ENCODE data around the gene PVALB.
"Not testable (repeated sequence)": the region's sequence is repeated elsewhere in the genome, so short reads cannot be mapped to it uniquely, and the experiment has no call there.

PVALB gene

GRCh38 chr22:36756746-36757655 is 59.8 kb downstream of the PVALB start:
- no peak for DNase-seq (ENCODE audit: low read depth in 2 of 2)

- DNase-seq (ENCODE audit: low read depth in 2 of 2): no peak
Observed at GRCh38 chr22:36756031-36756430, 60.8 kb downstream of the PVALB start.

DNA sequence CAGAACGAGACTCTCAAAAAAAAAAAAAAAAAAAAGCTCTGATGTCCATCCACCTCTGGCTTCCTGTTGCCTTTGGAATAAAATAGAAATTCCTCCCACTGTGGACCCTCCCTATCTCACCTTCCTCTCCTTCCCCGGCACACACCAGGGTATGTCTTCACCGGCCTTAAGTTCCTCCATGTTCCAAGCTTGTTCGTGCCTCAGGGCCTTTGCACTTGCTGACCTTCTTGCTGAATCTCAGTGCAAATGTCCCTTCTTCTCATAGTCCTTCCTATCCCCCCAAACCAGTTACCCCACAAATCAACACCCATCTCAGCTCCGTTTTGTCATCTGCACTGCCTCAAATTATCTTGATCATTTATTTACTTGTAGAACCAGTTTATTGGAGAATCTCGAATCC is 61.5 kb downstream of the PVALB start:
- no peak for DNase-seq (ENCODE audit: low read depth in 2 of 2)

DNA sequence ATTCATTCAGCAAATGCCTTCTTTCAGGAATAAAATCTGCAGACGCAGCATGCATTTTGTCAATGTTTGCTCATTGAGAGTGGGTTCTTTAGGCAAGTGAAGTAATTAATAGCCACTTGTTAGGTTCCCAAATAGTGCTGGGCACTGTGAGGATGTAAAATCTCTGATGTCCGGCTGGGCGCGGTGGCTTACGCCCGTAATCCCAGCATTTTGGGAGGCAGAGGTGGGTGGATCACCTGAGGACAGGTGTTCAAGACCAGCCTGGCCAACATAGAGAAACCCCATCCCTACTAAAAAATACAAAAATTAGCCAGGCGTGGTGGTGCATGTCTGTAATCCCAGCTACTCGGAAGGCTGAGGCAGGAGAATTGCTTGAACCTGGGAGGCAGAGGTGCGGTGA is 62.0 kb downstream of the PVALB start:
- not testable (repeated sequence) for DNase-seq (ENCODE audit: low read depth in 2 of 2)

DNA sequence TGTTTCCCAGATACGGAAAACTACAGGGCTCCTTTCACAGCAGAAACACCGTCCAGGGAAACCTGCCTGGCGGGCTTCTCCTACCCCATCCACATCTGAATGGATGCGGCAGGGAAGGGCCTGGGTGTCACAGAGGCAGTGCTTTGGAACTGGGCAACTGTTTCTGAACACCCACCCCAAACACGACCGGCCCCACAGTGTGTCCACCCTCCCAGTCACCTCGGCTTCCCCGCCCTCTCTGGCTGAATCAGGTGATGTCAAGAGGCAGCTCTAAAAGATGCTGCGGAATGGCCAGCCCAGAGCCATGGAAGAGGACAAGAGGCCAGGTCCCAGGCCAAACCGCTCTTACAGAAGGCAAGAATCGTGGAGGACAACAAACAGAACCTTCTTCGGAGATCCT is 62.9 kb downstream of the PVALB start:
- no peak for DNase-seq (ENCODE audit: low read depth in 2 of 2)

GRCh38 chr22:36753120-36753802 is 63.6 kb downstream of the PVALB start:
- DNase-seq (ENCODE audit: low read depth in 2 of 2): no peak
